Epithelial cell of prostate (primary cell): ENCODE measurements around the gene USP17L5.
A peak's percentile ranks its signal among the peaks of the same experiment; 100 is the strongest.
"Not testable (repeated sequence)": the region's sequence is repeated elsewhere in the genome, so short reads cannot be mapped to it uniquely, and the experiment has no call there.

Experiments used
- DNase-seq: peaks from one replicate; pipeline ENCODE4 v3.0.0-alpha.2; 2011; ENCODE audit warnings: low read depth, low spot score
- H3K27ac ChIP-seq: fragments of 450-650 bp; 2 replicates; pipeline ENCODE4 v1.5.1; 2017; ENCODE audit warnings: mild to moderate bottlenecking

Gene USP17L5, protein sequence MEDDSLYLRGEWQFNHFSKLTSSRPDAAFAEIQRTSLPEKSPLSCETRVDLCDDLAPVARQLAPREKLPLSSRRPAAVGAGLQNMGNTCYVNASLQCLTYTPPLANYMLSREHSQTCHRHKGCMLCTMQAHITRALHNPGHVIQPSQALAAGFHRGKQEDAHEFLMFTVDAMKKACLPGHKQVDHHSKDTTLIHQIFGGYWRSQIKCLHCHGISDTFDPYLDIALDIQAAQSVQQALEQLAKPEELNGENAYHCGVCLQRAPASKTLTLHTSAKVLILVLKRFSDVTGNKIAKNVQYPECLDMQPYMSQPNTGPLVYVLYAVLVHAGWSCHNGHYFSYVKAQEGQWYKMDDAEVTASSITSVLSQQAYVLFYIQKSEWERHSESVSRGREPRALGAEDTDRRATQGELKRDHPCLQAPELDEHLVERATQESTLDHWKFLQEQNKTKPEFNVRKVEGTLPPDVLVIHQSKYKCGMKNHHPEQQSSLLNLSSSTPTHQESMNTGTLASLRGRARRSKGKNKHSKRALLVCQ

GRCh38 chr4:9339103-9339502, at the start of gene USP17L5:
TSS of gene USP17L5 (plus strand) at chr4:9339403. CDS start at chr4:9339403, 0 bp downstream.
- H3K27ac ChIP-seq, DNase-seq: not testable (repeated sequence)

- DNase-seq, H3K27ac ChIP-seq: not testable (repeated sequence)
Measured at GRCh38 chr4:9324191-9324590, 15.0 kb upstream of the USP17L5 start.

- DNase-seq, H3K27ac ChIP-seq: not testable (repeated sequence)
Measured at GRCh38 chr4:9324865-9325264, 14.3 kb upstream of the USP17L5 start, which contains the start of gene USP17L24. TSS of gene USP17L24 (plus strand) at chr4:9325165. CDS start at chr4:9325165, 0 bp downstream.

DNA sequence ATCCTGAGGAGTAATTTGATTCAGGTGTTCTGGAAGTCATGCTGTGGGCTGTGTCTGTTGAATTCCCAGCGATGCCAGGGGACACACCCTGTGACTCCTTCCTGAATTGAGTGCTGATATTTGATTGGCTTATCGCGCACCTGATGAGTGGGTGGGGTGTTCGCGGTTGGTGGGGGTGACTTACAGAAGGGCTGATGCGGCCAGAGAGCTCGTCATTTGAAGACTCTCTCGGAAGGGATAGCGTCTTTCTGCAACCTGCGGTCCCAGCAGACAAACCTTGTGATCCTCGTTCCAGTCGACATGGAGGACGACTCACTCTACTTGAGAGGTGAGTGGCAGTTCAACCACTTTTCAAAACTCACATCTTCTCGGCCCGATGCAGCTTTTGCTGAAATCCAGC, 9.6 kb upstream of the USP17L5 start, which contains the start of gene USP17L25:
Gene USP17L25 (plus strand): TSS at position 301 of the 400 bp plus-strand sequence. CDS start 0 bp downstream, at position 301.
- not testable (repeated sequence) for H3K27ac ChIP-seq, DNase-seq

GRCh38 chr4:9334358-9334757, 4.8 kb upstream of the USP17L5 start, which contains the start of gene USP17L26:
TSS of gene USP17L26 (plus strand) at chr4:9334658. CDS start at chr4:9334658, 0 bp downstream.
- DNase-seq, H3K27ac ChIP-seq: not testable (repeated sequence)

- DNase-seq, H3K27ac ChIP-seq: not testable (repeated sequence)
Measured at GRCh38 chr4:9343848-9344247, 4.6 kb downstream of the USP17L5 start, which contains the start of gene USP17L27. TSS of gene USP17L27 (plus strand) at chr4:9344148. CDS start at chr4:9344148, 0 bp downstream.

DNA sequence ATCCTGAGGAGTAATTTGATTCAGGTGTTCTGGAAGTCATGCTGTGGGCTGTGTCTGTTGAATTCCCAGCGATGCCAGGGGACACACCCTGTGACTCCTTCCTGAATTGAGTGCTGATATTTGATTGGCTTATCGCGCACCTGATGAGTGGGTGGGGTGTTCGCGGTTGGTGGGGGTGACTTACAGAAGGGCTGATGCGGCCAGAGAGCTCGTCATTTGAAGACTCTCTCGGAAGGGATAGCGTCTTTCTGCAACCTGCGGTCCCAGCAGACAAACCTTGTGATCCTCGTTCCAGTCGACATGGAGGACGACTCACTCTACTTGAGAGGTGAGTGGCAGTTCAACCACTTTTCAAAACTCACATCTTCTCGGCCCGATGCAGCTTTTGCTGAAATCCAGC, 9.4 kb downstream of the USP17L5 start, which contains the start of gene USP17L28:
Gene USP17L28 (plus strand): TSS at position 301 of the 400 bp plus-strand sequence. CDS start 0 bp downstream, at position 301.
- H3K27ac ChIP-seq = not testable (repeated sequence)

GRCh38 chr4:9350866-9351265, 11.7 kb downstream of the USP17L5 start:
- not testable (repeated sequence) for DNase-seq, H3K27ac ChIP-seq

More for the DNA sequence above, 9.4 kb downstream of the USP17L5 start, which contains the start of gene USP17L28:
- DNase-seq = not testable (repeated sequence)

DNA sequence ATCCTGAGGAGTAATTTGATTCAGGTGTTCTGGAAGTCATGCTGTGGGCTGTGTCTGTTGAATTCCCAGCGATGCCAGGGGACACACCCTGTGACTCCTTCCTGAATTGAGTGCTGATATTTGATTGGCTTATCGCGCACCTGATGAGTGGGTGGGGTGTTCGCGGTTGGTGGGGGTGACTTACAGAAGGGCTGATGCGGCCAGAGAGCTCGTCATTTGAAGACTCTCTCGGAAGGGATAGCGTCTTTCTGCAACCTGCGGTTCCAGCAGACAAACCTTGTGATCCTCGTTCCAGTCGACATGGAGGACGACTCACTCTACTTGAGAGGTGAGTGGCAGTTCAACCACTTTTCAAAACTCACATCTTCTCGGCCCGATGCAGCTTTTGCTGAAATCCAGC, 14.1 kb downstream of the USP17L5 start, which contains the start of gene USP17L29:
Gene USP17L29 (plus strand): TSS at position 301 of the 400 bp plus-strand sequence. CDS start 0 bp downstream, at position 301.
- H3K27ac ChIP-seq, DNase-seq: not testable (repeated sequence)

DNA sequence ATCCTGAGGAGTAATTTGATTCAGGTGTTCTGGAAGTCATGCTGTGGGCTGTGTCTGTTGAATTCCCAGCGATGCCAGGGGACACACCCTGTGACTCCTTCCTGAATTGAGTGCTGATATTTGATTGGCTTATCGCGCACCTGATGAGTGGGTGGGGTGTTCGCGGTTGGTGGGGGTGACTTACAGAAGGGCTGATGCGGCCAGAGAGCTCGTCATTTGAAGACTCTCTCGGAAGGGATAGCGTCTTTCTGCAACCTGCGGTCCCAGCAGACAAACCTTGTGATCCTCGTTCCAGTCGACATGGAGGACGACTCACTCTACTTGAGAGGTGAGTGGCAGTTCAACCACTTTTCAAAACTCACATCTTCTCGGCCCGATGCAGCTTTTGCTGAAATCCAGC, 23.6 kb downstream of the USP17L5 start, which contains the start of gene USP17L30:
Gene USP17L30 (plus strand): TSS at position 301 of the 400 bp plus-strand sequence. CDS start 0 bp downstream, at position 301.
- H3K27ac ChIP-seq, DNase-seq: not testable (repeated sequence)

- H3K27ac ChIP-seq = not testable (repeated sequence)
Measured at GRCh38 chr4:9379881-9380280, 40.7 kb downstream of the USP17L5 start.

GRCh38 chr4:9381012-9381534, 41.9 kb downstream of the USP17L5 start:
- not testable (repeated sequence) for H3K27ac ChIP-seq, DNase-seq

More at GRCh38 chr4:9379881-9380280, 40.7 kb downstream of the USP17L5 start:
- DNase-seq = not testable (repeated sequence)

GRCh38 chr4:9384126-9384525, 44.9 kb downstream of the USP17L5 start:
- H3K27ac ChIP-seq = no peak overlapping the region
- peak; percentile 3 for DNase-seq

DNA sequence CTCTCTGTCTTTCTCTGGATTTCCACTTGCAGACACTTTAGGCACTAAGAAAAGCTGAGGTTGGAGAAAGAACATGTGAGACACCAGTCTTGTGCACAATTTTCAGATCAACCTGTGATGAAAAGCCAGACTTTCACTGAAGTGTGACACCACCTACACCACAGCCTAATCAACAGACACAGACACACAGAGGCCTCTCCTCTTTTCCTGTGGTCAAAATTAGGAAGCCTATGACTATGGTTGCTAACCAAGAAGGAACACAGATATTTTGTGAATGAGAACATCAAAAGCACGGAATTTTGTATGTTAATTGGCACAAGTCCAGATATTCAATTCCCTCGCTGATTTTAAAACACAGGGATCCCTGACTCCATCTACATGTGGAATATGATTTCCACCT, 49.8 kb downstream of the USP17L5 start:
- not testable (repeated sequence) for DNase-seq, H3K27ac ChIP-seq
